Right lobe of liver (tissue), 4 donors: ENCODE results near the gene AKAP3.

ENCODE experiments used
- POLR2A ChIP-seq: fragments of 450-650 bp; IDR thresholded peaks from one replicate; pipeline ENCODE4 v1.6.1; 2017; ENCODE audit warnings: antibody characterized with exemption, mild to moderate bottlenecking
- TF ChIP-seq, protein P1 (sequence below), 4 donors: fragments of 200-600 bp in 3 of 4; fragments of 450-650 bp in 1 of 4; IDR thresholded peaks; one replicate each; pipeline versions ENCODE4 v1.5.1 to v1.8.0; 2016 to 2022; ENCODE audit warnings: antibody characterized with exemption in 4 of 4, mild to moderate bottlenecking in 2 of 4
- donor health status: DM: no; HTN: no; CAD: no.
- donor health status: DM: no; HTN: no; CAD: no.
- donor health status: DM: no; HTN: yes; CAD: no.

DNA sequence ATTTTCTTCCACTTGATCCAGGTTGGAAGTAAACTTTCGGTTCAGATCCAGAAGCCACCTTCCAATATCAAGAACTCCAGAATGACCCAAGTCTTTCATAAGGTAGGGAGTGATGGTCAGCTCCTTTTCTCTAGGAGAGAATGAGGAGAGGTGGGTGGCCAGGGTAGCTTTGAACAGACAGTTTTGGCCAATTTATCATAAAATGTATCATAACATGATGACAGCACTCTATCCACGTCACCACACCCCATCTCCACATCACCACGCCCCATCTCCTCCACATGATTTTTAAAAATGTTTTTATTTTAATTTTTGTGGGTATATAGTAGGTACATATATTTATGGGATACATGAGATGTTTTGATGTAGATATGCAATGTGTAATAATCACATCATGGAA is 59.9 kb downstream of the AKAP3 start:
- TF ChIP-seq, protein P1, sequence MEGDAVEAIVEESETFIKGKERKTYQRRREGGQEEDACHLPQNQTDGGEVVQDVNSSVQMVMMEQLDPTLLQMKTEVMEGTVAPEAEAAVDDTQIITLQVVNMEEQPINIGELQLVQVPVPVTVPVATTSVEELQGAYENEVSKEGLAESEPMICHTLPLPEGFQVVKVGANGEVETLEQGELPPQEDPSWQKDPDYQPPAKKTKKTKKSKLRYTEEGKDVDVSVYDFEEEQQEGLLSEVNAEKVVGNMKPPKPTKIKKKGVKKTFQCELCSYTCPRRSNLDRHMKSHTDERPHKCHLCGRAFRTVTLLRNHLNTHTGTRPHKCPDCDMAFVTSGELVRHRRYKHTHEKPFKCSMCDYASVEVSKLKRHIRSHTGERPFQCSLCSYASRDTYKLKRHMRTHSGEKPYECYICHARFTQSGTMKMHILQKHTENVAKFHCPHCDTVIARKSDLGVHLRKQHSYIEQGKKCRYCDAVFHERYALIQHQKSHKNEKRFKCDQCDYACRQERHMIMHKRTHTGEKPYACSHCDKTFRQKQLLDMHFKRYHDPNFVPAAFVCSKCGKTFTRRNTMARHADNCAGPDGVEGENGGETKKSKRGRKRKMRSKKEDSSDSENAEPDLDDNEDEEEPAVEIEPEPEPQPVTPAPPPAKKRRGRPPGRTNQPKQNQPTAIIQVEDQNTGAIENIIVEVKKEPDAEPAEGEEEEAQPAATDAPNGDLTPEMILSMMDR (IDR thresholded peaks at IDR 0.05): no peak
- no peak for TF ChIP-seq POLR2A
